ENCODE data around the gene SECISBP2L. TPM values are rescaled to one million over a fixed set of nuclear protein-coding genes. Genes with fewer than 3 reads are reported as not detected.

SECISBP2L gene
- total and polyA plus RNA-seq, 2 of the 4 experiments (the other 2 are of a cell fraction): 13.1 to 34.1 TPM

GRCh38 chr15:49083401-49084284 is 37.4 kb upstream of the SECISBP2L start (continued):
- TF ChIP-seq POLR2A (IDR thresholded peaks at IDR 0.05; ENCODE audit: low read depth, low read length) (no peak), RAD21 (IDR thresholded peaks at IDR 0.05; ENCODE audit: low read length) (no peak), FOS (IDR thresholded peaks at IDR 0.05; ENCODE audit: low read depth, low read length) (no peak)

- no peak overlapping the region for H2AK9ac ChIP-seq (replicated peaks; ENCODE audit: low read depth, low read length, poor library complexity)
- H3K4me2 ChIP-seq (ENCODE audit: low read depth, low read length): peak overlapping the region; percentile 52; the same call in 1 of the 2 replicates
- no peaks in the 10 kb centered on the region; a peak in 1 of 4 replicates for H3K79me1 ChIP-seq (ENCODE audit: low read depth in 1 of 2, low read length in 2 of 2)
- no peak overlapping the region for H3K4me3 ChIP-seq (ENCODE audit: insufficient read depth, low read depth, low read length)
- no peaks in the 10 kb centered on the region for H4K20me1 ChIP-seq (ENCODE audit: insufficient read depth, low read length)
- no peak overlapping the region for H4K8ac ChIP-seq (ENCODE audit: low read depth in 2 of 2, low read length in 2 of 2)
- ChIA-PET POLR2A (ENCODE audit: unreplicated experiment) (interaction anchor here (0.5 to 1.4 kb wide), 4 partner anchors 23 to 752 kb away, joined by 3 to 7 read pairs (median 3); partner anchors contain the start of gene DUT), CTCF (interaction anchor here (0.6 to 1.9 kb wide), 8 partner anchors 9 to 107 kb away, joined by 3 to 12 read pairs (median 4); no protein-coding TSS in a partner anchor)
- no peak overlapping the region for H3K4ac ChIP-seq (ENCODE audit: low read depth, low read length)
- H4K5ac ChIP-seq (ENCODE audit: low read depth, low read length): no peak overlapping the region
- no CpG with 5 or more reads among the region's 1 CpG for WGBS, 2 experiments (ENCODE audit: extremely low coverage in 2 of 2, insufficient read length in 1 of 2)
- H2AK5ac ChIP-seq (ENCODE audit: low read depth, low read length): no peak overlapping the region
- H3K14ac ChIP-seq (replicated peaks; ENCODE audit: low read depth, low read length): no peak overlapping the region
- no peak overlapping the region for H4K91ac ChIP-seq (ENCODE audit: insufficient read depth, low read depth, low read length)
- no peak for TF ChIP-seq RFX5 (IDR thresholded peaks at IDR 0.05; ENCODE audit: low read depth, low read length)
- TF ChIP-seq CEBPB (IDR thresholded peaks at IDR 0.05; ENCODE audit: low read depth, low read length): peak; percentile 60
- no peaks in the 10 kb centered on the region for H3K36me3 ChIP-seq (ENCODE audit: control insufficient read depth, insufficient read depth, low read length)
- peak overlapping the region; percentile 70; the same call in 1 of the 2 replicates for H3K18ac ChIP-seq (ENCODE audit: low read depth, low read length)
- in situ Hi-C loops (cut with MboI; ENCODE audit: low sequenced_read_pairs): no loop called here
- ATAC-seq (ENCODE audit: low read depth) (peak; percentile 87), DNase-seq (peak; percentile 93)
- no peaks in the 10 kb centered on the region for H3K9me3 ChIP-seq (ENCODE audit: control insufficient read depth, insufficient read depth, low read length)
- intact Hi-C loops (cut with micrococcal nuclease): loop anchor here (5.0 kb wide), 1 partner anchor 36 kb away; the partner anchor contains the start of gene SECISBP2L
- no peak overlapping the region; the same call in 2 of the 3 replicates for H2BK15ac ChIP-seq (ENCODE audit: low read depth, low read length)
- H2AFZ ChIP-seq (replicated peaks; ENCODE audit: low read length, poor library complexity): no peak overlapping the region
- H2BK20ac ChIP-seq (ENCODE audit: low read depth, low read length): peak overlapping the region; percentile 11; the same call in 1 of the 2 replicates
- dilution Hi-C loops (cut with HindIII; ENCODE audit: low sequenced_read_pairs, unreplicated experiment): no loop called here
- H3K9ac ChIP-seq (ENCODE audit: low read depth, low read length): no peak overlapping the region
- H3K9me1 ChIP-seq (ENCODE audit: insufficient read depth, low read length): peaks cover 13% of the 10 kb centered on the region; the same call in 1 of the 2 replicates
- peak overlapping the region; percentile 100 for H2BK5ac ChIP-seq (ENCODE audit: low read depth, low read length, poor library complexity, severe bottlenecking)
- no peak overlapping the region for H3K23ac ChIP-seq (ENCODE audit: low read depth, low read length)
- no peaks in the 10 kb centered on the region for H3K27me3 ChIP-seq (ENCODE audit: control insufficient read depth, insufficient read depth, low read length)
- peaks cover 19% of the 10 kb centered on the region for H3K4me1 ChIP-seq (ENCODE audit: control insufficient read depth, insufficient read depth, low read length)
- H3K56ac ChIP-seq (ENCODE audit: extremely low read depth, insufficient read depth, low read length): no peak overlapping the region
- BruUV-seq (replicated peaks): no TSS peak
- peak overlapping the region; percentile 36; the same call in 1 of the 2 replicates for H3K27ac ChIP-seq (ENCODE audit: insufficient read depth, low read length)
- H2BK120ac ChIP-seq (ENCODE audit: low read depth, low read length): no peak overlapping the region
These were observed 36.7 kb upstream of the SECISBP2L start for GRCh38 chr15:49082960-49083359.
